Right atrium auricular region (tissue), 2 donors: Measurements from ENCODE around the gene IRX5. TPM values are rescaled to one million over a fixed set of nuclear protein-coding genes. Genes with fewer than 3 reads are reported as not detected.

ENCODE experiments used
- DNase-seq: peaks from one replicate; pipeline ENCODE4 v3.0.0-alpha.2; 2019; ENCODE audit warnings: low spot score
- H3K27ac ChIP-seq, 2 donors: fragments of 200-600 bp; sonication (generic); 1 replicate in 1 of 2; 2 replicates in 1 of 2; pipeline ENCODE4 v1.5.1; 2016 to 2019
- H3K27me3 ChIP-seq, 2 donors: fragments of 200-600 bp; sonication (generic); one replicate each; pipeline versions ENCODE4 v1.5.1 to v1.6.0; 2017 to 2019
- H3K36me3 ChIP-seq: fragments of 200-600 bp; sonication (generic); one replicate; pipeline ENCODE4 v1.5.1; 2016
- H3K4me1 ChIP-seq, 2 donors: fragments of 200-600 bp; sonication (generic); one replicate each; pipeline versions ENCODE4 v1.5.1 to v1.6.0; 2017 to 2019
- H3K4me3 ChIP-seq, 2 donors: fragments of 200-600 bp; sonication (generic); 1 replicate in 1 of 2; 2 replicates in 1 of 2; pipeline ENCODE4 v1.5.1; 2017 to 2019; ENCODE audit warnings: mild to moderate bottlenecking in 1 of 2, moderate library complexity in 1 of 2
- H3K9me3 ChIP-seq, 2 donors: fragments of 200-600 bp; sonication (generic); one replicate each; pipeline ENCODE4 v1.5.1; 2019
- total RNA-seq, 2 donors: library from RNA; depleted of rRNA; stranded (reverse); fragments of >200 nt; gene quantifications; one replicate each; pipeline ENCODE4 v1.1.0, GENCODE V29; 2016
- TF ChIP-seq, protein P1 (sequence below), 2 donors: fragments of 200-600 bp; sonication (generic); IDR thresholded peaks; one replicate each; pipeline ENCODE4 v1.5.1; 2019; ENCODE audit warnings: antibody characterized with exemption in 2 of 2

Gene IRX5
- total RNA-seq, 2 donors from 2014 or later: 0.59 to 4.1 TPM

DNA sequence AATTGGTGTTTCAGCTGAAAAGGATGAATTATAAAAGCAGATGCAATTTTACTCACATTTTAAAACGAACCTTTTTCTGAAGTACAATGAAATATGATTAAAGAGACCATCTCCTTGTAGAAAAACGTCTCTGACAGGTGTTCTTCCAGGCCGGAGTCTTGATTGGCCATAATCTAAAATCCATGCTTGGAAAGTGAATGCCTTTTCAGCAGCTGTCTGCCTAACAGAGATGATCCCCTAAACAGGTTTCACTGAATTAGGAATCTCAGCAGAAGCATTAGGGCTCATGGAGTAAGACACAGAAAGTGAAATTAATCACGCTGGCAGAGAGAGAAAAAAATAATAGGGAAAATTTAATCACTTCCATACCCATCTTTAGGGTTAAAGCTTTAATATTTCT is 39.3 kb upstream of the IRX5 start:
- Histone ChIP-seq H3K4me1 (no peaks in the 10 kb centered on the region), H3K4me3 (no peak overlapping the region), H3K9me3 (peaks cover 0 to 1% of the 10 kb centered on the region in 2 donors), H3K27ac (no peak overlapping the region), H3K27me3 (no peaks in the 10 kb centered on the region), H3K36me3 (no peaks in the 10 kb centered on the region)
- TF ChIP-seq, protein P1, sequence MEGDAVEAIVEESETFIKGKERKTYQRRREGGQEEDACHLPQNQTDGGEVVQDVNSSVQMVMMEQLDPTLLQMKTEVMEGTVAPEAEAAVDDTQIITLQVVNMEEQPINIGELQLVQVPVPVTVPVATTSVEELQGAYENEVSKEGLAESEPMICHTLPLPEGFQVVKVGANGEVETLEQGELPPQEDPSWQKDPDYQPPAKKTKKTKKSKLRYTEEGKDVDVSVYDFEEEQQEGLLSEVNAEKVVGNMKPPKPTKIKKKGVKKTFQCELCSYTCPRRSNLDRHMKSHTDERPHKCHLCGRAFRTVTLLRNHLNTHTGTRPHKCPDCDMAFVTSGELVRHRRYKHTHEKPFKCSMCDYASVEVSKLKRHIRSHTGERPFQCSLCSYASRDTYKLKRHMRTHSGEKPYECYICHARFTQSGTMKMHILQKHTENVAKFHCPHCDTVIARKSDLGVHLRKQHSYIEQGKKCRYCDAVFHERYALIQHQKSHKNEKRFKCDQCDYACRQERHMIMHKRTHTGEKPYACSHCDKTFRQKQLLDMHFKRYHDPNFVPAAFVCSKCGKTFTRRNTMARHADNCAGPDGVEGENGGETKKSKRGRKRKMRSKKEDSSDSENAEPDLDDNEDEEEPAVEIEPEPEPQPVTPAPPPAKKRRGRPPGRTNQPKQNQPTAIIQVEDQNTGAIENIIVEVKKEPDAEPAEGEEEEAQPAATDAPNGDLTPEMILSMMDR (IDR thresholded peaks at IDR 0.05): no peak
- no peak for DNase-seq

DNA sequence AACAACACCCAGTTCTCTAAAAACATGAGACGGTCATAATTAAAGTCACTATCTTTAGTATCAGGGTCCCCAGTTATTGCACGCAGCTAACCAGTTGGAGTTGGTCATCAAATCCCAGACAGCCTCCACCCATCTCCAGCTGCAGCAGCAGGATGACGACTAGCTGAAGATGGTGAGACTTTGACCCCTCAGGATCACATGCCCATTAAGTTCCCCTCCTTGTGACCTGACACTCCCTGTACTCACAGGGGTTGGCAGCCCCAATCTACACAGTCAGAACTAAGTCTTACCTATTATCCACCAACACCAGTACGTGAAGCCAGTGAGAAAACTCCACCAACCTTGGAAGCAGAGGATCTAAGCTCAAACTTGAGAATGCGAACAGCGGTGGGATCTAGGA is 37.7 kb upstream of the IRX5 start:
- DNase-seq: no peak
- TF ChIP-seq, protein P1 (IDR thresholded peaks at IDR 0.05): no peak

DNA sequence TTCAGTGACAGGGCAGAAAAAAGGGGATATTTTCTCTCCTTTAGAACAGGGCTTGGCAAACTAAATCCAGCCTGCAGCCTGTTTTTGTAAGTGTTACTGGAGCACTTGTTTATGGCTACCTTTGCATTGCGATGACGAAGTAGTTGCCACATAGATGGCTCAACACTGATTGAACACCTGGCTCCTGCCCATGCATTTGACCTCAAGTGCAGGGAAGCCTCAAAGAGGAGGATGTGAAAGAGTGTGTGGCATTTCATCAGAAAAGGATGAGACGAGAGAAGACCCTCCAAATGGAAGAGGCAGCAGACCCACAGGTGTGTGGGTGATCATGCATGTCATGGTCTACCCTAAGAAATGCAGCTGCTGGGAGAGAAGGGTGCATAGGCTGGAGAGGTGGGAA is 32.7 kb upstream of the IRX5 start:
- Histone ChIP-seq H3K27me3 (no peaks in the 10 kb centered on the region), H3K4me3 (no peak overlapping the region), H3K9me3 (peaks cover 0 to 6% of the 10 kb centered on the region in 2 donors), H3K4me1 (no peaks in the 10 kb centered on the region), H3K36me3 (no peaks in the 10 kb centered on the region), H3K27ac (no peak overlapping the region)
- TF ChIP-seq, protein P1 (IDR thresholded peaks at IDR 0.05): no peak
- DNase-seq: no peak

More for the DNA sequence above, 37.7 kb upstream of the IRX5 start:
- H3K9me3 ChIP-seq: no peaks in the 10 kb centered on the region
- H3K4me3 ChIP-seq: no peak overlapping the region
- H3K27me3 ChIP-seq: no peaks in the 10 kb centered on the region
- H3K36me3 ChIP-seq: no peaks in the 10 kb centered on the region
- no peak overlapping the region for H3K27ac ChIP-seq
- no peaks in the 10 kb centered on the region for H3K4me1 ChIP-seq

DNA sequence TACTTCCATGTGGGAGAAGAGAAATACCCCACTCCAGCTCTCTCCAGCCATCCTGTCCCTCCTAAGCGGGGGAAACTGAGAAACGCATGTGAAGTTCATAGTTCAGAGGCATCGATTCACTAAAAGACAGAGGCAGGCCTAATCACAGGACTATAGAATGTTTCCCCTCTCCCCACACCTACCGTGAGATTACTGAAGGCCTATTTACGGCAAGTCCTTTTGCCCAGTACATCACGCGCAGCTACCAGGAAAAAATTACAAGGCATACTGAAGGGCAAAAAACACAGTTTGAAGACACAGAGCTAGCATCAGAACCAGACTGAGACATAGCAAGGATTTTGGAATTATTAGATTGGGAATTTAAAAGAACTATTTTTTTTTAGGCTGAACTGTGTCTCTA is 29.1 kb upstream of the IRX5 start:
- H3K27ac ChIP-seq: no peak overlapping the region
- H3K27me3 ChIP-seq: no peaks in the 10 kb centered on the region
- H3K4me3 ChIP-seq: no peak overlapping the region
- no peak for DNase-seq
- no peaks in the 10 kb centered on the region for H3K4me1 ChIP-seq
- H3K36me3 ChIP-seq: no peaks in the 10 kb centered on the region
- TF ChIP-seq, protein P1 (IDR thresholded peaks at IDR 0.05): no peak
- H3K9me3 ChIP-seq: peaks cover 0 to 22% of the 10 kb centered on the region in 2 donors

DNA sequence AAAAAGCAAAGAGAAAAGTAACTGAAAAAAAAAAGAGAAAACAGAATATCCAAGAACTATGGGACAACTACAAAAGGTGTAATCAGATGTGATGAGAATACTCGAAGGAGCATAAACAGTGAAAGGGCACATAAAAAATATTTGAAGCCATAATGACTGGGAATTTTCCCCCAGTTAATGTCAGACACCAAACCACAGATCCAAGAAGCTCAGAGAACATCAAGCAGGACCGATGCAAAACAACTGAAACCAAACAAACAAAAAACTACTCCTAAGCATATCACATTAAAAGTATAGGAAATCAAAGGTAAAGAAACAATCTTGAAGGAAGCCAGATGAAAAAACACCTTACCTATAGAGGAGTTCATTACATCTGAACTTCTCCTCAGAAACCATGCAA is 27.6 kb upstream of the IRX5 start:
- H3K27ac ChIP-seq: no peak overlapping the region
- DNase-seq: no peak
- peaks cover 0 to 22% of the 10 kb centered on the region in 2 donors for H3K9me3 ChIP-seq
- H3K36me3 ChIP-seq: no peaks in the 10 kb centered on the region
- TF ChIP-seq, protein P1 (IDR thresholded peaks at IDR 0.05): no peak
- no peak overlapping the region for H3K4me3 ChIP-seq
- H3K4me1 ChIP-seq: no peaks in the 10 kb centered on the region
- H3K27me3 ChIP-seq: no peaks in the 10 kb centered on the region

DNA sequence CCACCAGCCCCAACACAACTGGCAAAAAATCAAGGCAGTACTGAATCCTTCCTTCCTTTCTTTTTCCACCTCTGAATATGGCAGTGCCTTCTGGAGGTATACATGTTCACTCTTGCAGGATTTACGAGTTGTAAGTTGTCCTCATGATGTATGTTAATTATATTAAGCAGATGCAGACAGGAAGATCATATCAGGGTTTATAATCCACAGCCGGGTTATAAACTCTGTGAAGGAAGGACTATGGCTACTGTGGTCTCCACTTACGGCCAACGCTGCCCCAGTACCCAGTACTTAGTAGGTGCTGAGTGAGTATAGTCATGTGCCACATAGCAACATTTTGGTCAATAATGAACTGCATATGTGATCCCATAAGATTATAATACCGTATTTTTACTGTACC is 19.6 kb upstream of the IRX5 start:
- H3K4me3 ChIP-seq: no peak overlapping the region
- TF ChIP-seq, protein P1 (IDR thresholded peaks at IDR 0.05): no peak
- H3K36me3 ChIP-seq: no peaks in the 10 kb centered on the region
- DNase-seq: no peak
- H3K9me3 ChIP-seq: no peaks in the 10 kb centered on the region
- H3K4me1 ChIP-seq: no peaks in the 10 kb centered on the region
- no peaks in the 10 kb centered on the region for H3K27me3 ChIP-seq
- no peak overlapping the region for H3K27ac ChIP-seq
